CD4-positive, alpha-beta T cell (primary cell): ENCODE measurements around the gene LCMT1. TPM values are rescaled to one million over a fixed set of nuclear protein-coding genes. Genes with fewer than 3 reads are reported as not detected.

Experiments used
- ATAC-seq: fragments of 200-7000 bp; cut with Tn5 transposase; one replicate; pipeline ENCODE4 v1.10.0; 2022; ENCODE audit warnings: mild to moderate bottlenecking; ENCODE audit not compliant: poor library complexity
- CTCF ChIA-PET: fragments of 350-600 bp; sonication (Branson Sonifier 250); formaldehyde crosslinking; loops from one replicate; lab custom pipeline; 2021; ENCODE audit warnings: antibody characterized with exemption, inconsistent platforms; lab: Charles Lee
- POLR2A ChIA-PET: fragments of 350-600 bp; sonication (Branson Sonifier 250); formaldehyde crosslinking; loops from one replicate; lab custom pipeline; 2021; ENCODE audit warnings: antibody characterized with exemption, inconsistent platforms; lab: Charles Lee
- DNase-seq, 14 experiments: peaks; one replicate each; pipeline ENCODE4 v3.0.0-alpha.2; 2013 to 2020; ENCODE audit warnings: mixed read lengths in 2 of 14
- H3K27ac ChIP-seq, 2 donors: one replicate each; pipeline versions ENCODE4 v1.5.1 to v1.7.0; 2013; ENCODE audit warnings: low read length in 2 of 2, low read depth in 1 of 2, mild to moderate bottlenecking in 1 of 2
- H3K27me3 ChIP-seq, 2 experiments: 1 replicate in 1 of 2; 2 replicates in 1 of 2; pipeline versions ENCODE4 v1.6.1 to v1.7.0; 2013; ENCODE audit warnings: low read length in 2 of 2, control low read depth in 1 of 2, mild to moderate bottlenecking in 1 of 2, moderate library complexity in 1 of 2; ENCODE audit not compliant: insufficient read depth in 2 of 2, control insufficient read depth in 1 of 2
- H3K36me3 ChIP-seq: one replicate; pipeline ENCODE4 v1.6.1; 2013; ENCODE audit warnings: low read length, control low read depth; ENCODE audit not compliant: insufficient read depth
- H3K4me1 ChIP-seq: one replicate; pipeline ENCODE4 v1.6.1; 2013; ENCODE audit warnings: low read length, control low read depth; ENCODE audit not compliant: insufficient read depth
- H3K4me3 ChIP-seq: one replicate; pipeline ENCODE4 v1.5.1; 2013; ENCODE audit warnings: mild to moderate bottlenecking, low read length, moderate library complexity
- H3K9me3 ChIP-seq, 2 experiments: 1 replicate in 1 of 2; 2 replicates in 1 of 2; pipeline versions ENCODE4 v1.6.1 to v1.7.0; 2013; ENCODE audit warnings: low read length in 2 of 2, mild to moderate bottlenecking in 2 of 2, control low read depth in 1 of 2, moderate library complexity in 1 of 2; ENCODE audit not compliant: control insufficient read depth in 1 of 2, insufficient read depth in 1 of 2
- H3K27ac Mint-ChIP-seq: one replicate; pipeline ENCODE4 v1.8.0; 2020; ENCODE audit warnings: mixed read lengths
- H3K27me3 Mint-ChIP-seq: one replicate; pipeline ENCODE4 v1.8.0; 2021; ENCODE audit warnings: mixed read lengths
- H3K36me3 Mint-ChIP-seq: one replicate; pipeline ENCODE4 v1.8.0; 2021; ENCODE audit warnings: low read depth, mixed read lengths
- H3K4me1 Mint-ChIP-seq: one replicate; pipeline ENCODE4 v1.8.0; 2021; ENCODE audit warnings: low read depth, mixed read lengths
- H3K4me3 Mint-ChIP-seq: one replicate; pipeline ENCODE4 v1.8.0; 2020; ENCODE audit warnings: mild to moderate bottlenecking, mixed read lengths
- H3K9me3 Mint-ChIP-seq: one replicate; pipeline ENCODE4 v1.8.0; 2020; ENCODE audit warnings: mixed read lengths
- intact Hi-C, 2 experiments: fragments of 100-400 bp; cut with DNase I in 1 of 2; cut with micrococcal nuclease in 1 of 2; formaldehyde crosslinking; loops; one replicate each; pipeline versions ENCODE4 v1.15.1 to v1.9.0; 2023 to 2025; cut with DNase I, micrococcal nuclease
- total RNA-seq, 174 experiments: library from RNA in 2 of 174; stranded (reverse) in 2 of 174; gene quantifications; one replicate each; pipeline ENCODE4 v1.2.3 and lab custom pipeline; 2021 to 2026
- TF ChIP-seq, protein P1 (sequence below): fragments of 200-600 bp; IDR thresholded peaks from one replicate; pipeline ENCODE4 v1.8.0; 2022; ENCODE audit warnings: antibody characterized with exemption, mild to moderate bottlenecking

The LCMT1 gene
- total RNA-seq, 2 experiments from 2014 or later: 22.5 to 28.2 TPM

DNA sequence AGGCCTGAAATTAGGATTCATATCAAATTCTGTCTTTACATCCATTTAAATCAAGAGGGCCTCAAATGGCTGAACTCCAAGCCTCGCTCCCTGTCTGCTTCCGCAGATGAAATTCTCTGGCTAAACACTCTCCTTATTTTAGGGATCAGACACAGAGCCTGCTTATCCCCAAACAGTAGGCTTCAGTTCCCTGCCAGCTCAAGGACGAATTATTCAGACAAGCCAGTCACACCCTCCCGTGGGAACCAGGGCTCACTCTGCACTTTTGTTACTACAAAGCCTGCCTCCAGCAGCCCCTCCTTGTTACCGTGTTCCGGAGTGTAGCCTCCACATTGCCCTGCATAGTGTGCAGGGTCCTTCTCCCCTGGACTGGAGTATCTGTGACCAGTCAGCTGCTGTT, 46.6 kb upstream of the LCMT1 start:
- H3K27me3 ChIP-seq: no peaks in the 10 kb centered on the region
- Mint-ChIP-seq H3K4me1 (peaks cover 62% of the 10 kb centered on the region), H3K4me3 (no peak overlapping the region), H3K36me3 (no peaks in the 10 kb centered on the region), H3K9me3 (no peaks in the 10 kb centered on the region), H3K27ac (peak overlapping the region; percentile 96), H3K27me3 (no peaks in the 10 kb centered on the region)
- DNase-seq: no peak
- intact Hi-C loops: loop anchor here in 1 of 2 experiments (5.0 kb wide), 1 partner anchor 33 kb away; no protein-coding TSS in a partner anchor
- no peak for ATAC-seq
- CTCF ChIA-PET: no interaction called here
- no peaks in the 10 kb centered on the region for H3K9me3 ChIP-seq
- POLR2A ChIA-PET: no interaction called here
- no peaks in the 10 kb centered on the region for H3K36me3 ChIP-seq
- no peak overlapping the region for H3K27ac ChIP-seq
- peaks cover 70% of the 10 kb centered on the region for H3K4me1 ChIP-seq
- TF ChIP-seq, protein P1, sequence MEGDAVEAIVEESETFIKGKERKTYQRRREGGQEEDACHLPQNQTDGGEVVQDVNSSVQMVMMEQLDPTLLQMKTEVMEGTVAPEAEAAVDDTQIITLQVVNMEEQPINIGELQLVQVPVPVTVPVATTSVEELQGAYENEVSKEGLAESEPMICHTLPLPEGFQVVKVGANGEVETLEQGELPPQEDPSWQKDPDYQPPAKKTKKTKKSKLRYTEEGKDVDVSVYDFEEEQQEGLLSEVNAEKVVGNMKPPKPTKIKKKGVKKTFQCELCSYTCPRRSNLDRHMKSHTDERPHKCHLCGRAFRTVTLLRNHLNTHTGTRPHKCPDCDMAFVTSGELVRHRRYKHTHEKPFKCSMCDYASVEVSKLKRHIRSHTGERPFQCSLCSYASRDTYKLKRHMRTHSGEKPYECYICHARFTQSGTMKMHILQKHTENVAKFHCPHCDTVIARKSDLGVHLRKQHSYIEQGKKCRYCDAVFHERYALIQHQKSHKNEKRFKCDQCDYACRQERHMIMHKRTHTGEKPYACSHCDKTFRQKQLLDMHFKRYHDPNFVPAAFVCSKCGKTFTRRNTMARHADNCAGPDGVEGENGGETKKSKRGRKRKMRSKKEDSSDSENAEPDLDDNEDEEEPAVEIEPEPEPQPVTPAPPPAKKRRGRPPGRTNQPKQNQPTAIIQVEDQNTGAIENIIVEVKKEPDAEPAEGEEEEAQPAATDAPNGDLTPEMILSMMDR: no peak
- no peak overlapping the region for H3K4me3 ChIP-seq

DNA sequence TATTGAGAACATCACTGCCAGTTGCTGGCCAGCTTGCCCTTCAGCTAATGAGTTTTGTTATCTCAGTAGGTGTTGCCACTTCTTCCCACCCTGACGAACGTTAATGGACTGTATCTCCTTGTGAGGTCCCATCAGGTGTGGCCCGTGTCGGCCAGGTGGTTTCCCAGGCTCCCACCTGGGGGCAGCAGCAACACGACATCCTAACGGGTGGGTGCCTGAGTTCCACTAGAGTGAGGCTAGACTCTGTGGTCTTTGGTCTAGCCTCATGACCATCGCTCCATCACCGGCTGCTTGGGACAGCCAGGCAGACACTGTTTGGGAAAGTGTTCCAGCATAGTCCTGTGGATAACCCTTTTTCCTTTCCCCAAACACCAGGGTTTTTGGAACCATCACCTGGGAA, 45.6 kb upstream of the LCMT1 start:
- no peak overlapping the region for H3K4me3 ChIP-seq
- no peaks in the 10 kb centered on the region for H3K27me3 ChIP-seq
- Mint-ChIP-seq H3K27ac (peak overlapping the region; percentile 86), H3K4me1 (peaks cover 54% of the 10 kb centered on the region), H3K36me3 (no peaks in the 10 kb centered on the region), H3K9me3 (no peaks in the 10 kb centered on the region), H3K27me3 (no peaks in the 10 kb centered on the region), H3K4me3 (peak overlapping the region; percentile 85)
- H3K36me3 ChIP-seq: no peaks in the 10 kb centered on the region
- ATAC-seq (no peak), DNase-seq (no peak)
- H3K9me3 ChIP-seq: no peaks in the 10 kb centered on the region
- TF ChIP-seq, protein P1: no peak
- CTCF ChIA-PET: no interaction called here
- intact Hi-C loops: loop anchor here in 1 of 2 experiments (5.0 kb wide), 1 partner anchor 34 kb away; no protein-coding TSS in a partner anchor
- POLR2A ChIA-PET: interaction anchor here (1.6 to 2.3 kb wide), 3 partner anchors 17 to 28 kb away, joined by 5 to 12 read pairs (median 12); no protein-coding TSS in a partner anchor
- peak overlapping the region in 1 of 2 donors; percentile 80 for H3K27ac ChIP-seq
- H3K4me1 ChIP-seq: peaks cover 61% of the 10 kb centered on the region

DNA sequence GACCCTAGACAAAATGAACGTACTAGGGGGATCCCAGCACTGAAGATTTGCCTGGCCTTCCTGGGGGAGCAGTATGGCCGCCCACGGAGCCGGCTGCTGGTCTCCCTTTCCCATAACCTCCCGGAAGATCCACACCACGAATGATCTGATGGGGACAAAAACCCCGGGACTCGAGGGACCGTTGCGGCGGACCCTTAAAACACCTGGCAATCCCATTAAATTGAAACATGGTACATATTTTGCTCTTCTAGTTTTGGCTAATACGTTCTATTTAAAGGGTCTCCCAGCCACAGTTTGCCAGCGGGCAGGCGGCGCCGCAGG, 45.2 kb upstream of the LCMT1 start:
- Histone ChIP-seq H3K9me3 (no peaks in the 10 kb centered on the region), H3K27ac (peak overlapping the region; percentile 68 to 80), H3K4me1 (peaks cover 57% of the 10 kb centered on the region), H3K36me3 (no peaks in the 10 kb centered on the region), H3K27me3 (no peaks in the 10 kb centered on the region), H3K4me3 (peak overlapping the region; percentile 91)
- CTCF ChIA-PET: interaction anchor here (0.9 kb wide), 1 partner anchor 159 kb away, joined by 3 read pairs; no protein-coding TSS in a partner anchor
- H3K27ac Mint-ChIP-seq: peak overlapping the region; percentile 86
- H3K4me3 Mint-ChIP-seq: peak overlapping the region; percentile 85
- H3K9me3 Mint-ChIP-seq: no peaks in the 10 kb centered on the region
- intact Hi-C loops: loop anchor here in 1 of 2 experiments (5.0 kb wide), 1 partner anchor 34 kb away; no protein-coding TSS in a partner anchor
- H3K4me1 Mint-ChIP-seq: peaks cover 49% of the 10 kb centered on the region
- ATAC-seq (no peak), DNase-seq (no peak)
- TF ChIP-seq, protein P1: no peak
- no peaks in the 10 kb centered on the region for H3K27me3 Mint-ChIP-seq
- POLR2A ChIA-PET: interaction anchor here (0.6 to 2.3 kb wide), 10 partner anchors 10 to 95 kb away, joined by 3 to 21 read pairs (median 6); partner anchors contain the start of gene LCMT1
- no peaks in the 10 kb centered on the region for H3K36me3 Mint-ChIP-seq
